Chondrocyte (in vitro differentiated cells): ENCODE measurements around the gene DNAH6. TPM values are rescaled to one million over a fixed set of nuclear protein-coding genes. Genes with fewer than 3 reads are reported as not detected.

Experiments used
- DNase-seq: peaks from one replicate; pipeline ENCODE4 v3.0.0; 2021; ENCODE audit warnings: mixed read lengths, low spot score
- H3K27ac Mint-ChIP-seq: one replicate; pipeline ENCODE4 v1.8.0; 2021; ENCODE audit warnings: mild to moderate bottlenecking, moderate library complexity, mixed read lengths; ENCODE audit not compliant: unreplicated experiment
- H3K27me3 Mint-ChIP-seq: 2 replicates; pipeline ENCODE4 v1.8.0; 2021; ENCODE audit warnings: low read depth, mixed read lengths
- H3K36me3 Mint-ChIP-seq: 2 replicates; pipeline ENCODE4 v1.8.0; 2021; ENCODE audit warnings: low read depth, mixed read lengths
- H3K4me1 Mint-ChIP-seq: 2 replicates; pipeline ENCODE4 v1.8.0; 2021; ENCODE audit warnings: low read depth, mild to moderate bottlenecking, mixed read lengths
- H3K4me3 Mint-ChIP-seq: one replicate; pipeline ENCODE4 v1.8.0; 2021; ENCODE audit warnings: mild to moderate bottlenecking, moderate library complexity, mixed read lengths; ENCODE audit not compliant: unreplicated experiment
- H3K9me3 Mint-ChIP-seq: 2 replicates; pipeline ENCODE4 v1.8.0; 2021; ENCODE audit warnings: low read depth, mixed read lengths
- CTCF ChIP-seq: fragments of 200-600 bp; sonication (generic); IDR thresholded peaks from 2 replicates; pipeline ENCODE4 v1.5.0; 2021; ENCODE audit warnings: antibody characterized with exemption, mild to moderate bottlenecking, moderate library complexity
- total RNA-seq: library from RNA; stranded (reverse); gene quantifications from 3 replicates; pipeline ENCODE4 v1.2.1, GENCODE V29; 2021

Gene DNAH6
- total RNA-seq, 1 donor from 2014 or later, result not detected

GRCh38 chr2:84841577-84841976 is 325.3 kb downstream of the DNAH6 start:
- TF ChIP-seq CTCF, result no peak
- peaks cover 31% of the 10 kb centered on the region for H3K4me1 Mint-ChIP-seq
- peaks cover 1% of the 10 kb centered on the region for H3K9me3 Mint-ChIP-seq
- H3K27me3 Mint-ChIP-seq, result peaks cover 6% of the 10 kb centered on the region
- DNase-seq, result no peak
- H3K4me3 Mint-ChIP-seq, result no peak overlapping the region
- H3K36me3 Mint-ChIP-seq, result peaks cover under 1% of the 10 kb centered on the region
- H3K27ac Mint-ChIP-seq, result no peak overlapping the region

DNA sequence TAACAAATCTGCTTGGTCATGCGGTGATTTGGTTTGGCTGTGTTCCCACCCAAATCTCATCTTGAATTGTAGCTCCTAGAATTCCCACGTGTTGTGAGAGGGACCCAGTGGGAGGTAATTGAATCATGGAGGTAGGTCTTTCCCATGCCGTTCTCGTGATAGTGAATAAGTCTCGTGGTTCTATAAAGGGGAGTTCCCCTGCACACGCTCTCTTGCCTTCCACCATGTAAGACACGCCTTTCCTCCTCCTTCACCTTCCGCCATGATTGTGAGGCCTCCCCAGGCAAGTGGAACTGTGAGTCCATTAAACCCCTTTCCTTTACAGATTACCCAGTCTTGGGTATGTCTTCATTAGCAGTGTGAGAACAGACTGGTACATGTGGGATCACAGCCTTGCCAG is 327.8 kb downstream of the DNAH6 start:
- H3K9me3 Mint-ChIP-seq, result no peaks in the 10 kb centered on the region
- H3K36me3 Mint-ChIP-seq, result no peaks in the 10 kb centered on the region
- no peak overlapping the region for H3K4me3 Mint-ChIP-seq
- H3K27me3 Mint-ChIP-seq, result peaks cover 10% of the 10 kb centered on the region
- DNase-seq, result no peak
- H3K27ac Mint-ChIP-seq, result no peak overlapping the region
- no peak for TF ChIP-seq CTCF
- H3K4me1 Mint-ChIP-seq, result peaks cover 20% of the 10 kb centered on the region

GRCh38 chr2:84846041-84846663 is 329.9 kb downstream of the DNAH6 start:
- Mint-ChIP-seq H3K27ac (no peak overlapping the region), H3K36me3 (no peaks in the 10 kb centered on the region), H3K27me3 (peaks cover 10% of the 10 kb centered on the region), H3K9me3 (no peaks in the 10 kb centered on the region), H3K4me1 (peaks cover 4% of the 10 kb centered on the region), H3K4me3 (no peak overlapping the region)
- DNase-seq, result no peak
- no peak for TF ChIP-seq CTCF

- Mint-ChIP-seq H3K4me3 (no peak overlapping the region), H3K36me3 (no peaks in the 10 kb centered on the region), H3K9me3 (no peaks in the 10 kb centered on the region), H3K27ac (peak overlapping the region; percentile 15), H3K4me1 (peaks cover 4% of the 10 kb centered on the region), H3K27me3 (peaks cover 13% of the 10 kb centered on the region)
- no peak for TF ChIP-seq CTCF
- DNase-seq, result no peak
These were observed 330.4 kb downstream of the DNAH6 start for GRCh38 chr2:84846741-84847142.

DNA sequence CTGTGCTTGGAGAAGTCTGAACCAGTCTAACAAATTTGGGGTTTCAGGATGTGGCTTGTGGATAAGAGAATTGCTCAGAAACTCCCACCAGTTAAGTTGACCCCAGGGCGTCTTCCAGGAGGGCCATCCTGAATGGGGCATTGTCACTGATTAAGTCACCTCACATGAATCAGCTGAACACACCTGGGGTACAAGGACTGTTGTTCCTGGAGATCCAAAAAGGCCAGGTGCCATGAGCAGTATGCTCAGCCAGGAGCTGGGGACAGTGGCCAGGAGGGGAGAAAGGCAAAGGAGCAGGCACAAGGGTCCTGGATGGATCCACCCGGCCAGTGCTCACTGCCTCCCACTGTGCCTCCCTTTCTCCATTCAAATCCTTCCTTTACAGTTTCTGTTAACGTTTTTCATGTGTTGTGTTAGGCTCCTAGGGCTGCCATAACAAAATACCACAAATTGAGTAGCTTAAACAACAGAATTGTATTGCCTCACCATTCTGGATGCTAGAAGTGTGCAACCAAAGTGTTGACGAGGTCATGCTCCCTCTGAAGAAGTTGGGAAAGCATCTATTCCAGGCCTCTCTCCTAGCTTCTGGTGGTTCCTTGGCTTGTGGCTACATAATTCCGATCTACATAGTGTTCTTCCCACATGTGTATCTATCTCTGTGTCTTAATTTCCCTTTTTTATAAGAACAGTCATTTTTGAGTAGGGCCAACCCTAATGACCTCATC is 331.2 kb downstream of the DNAH6 start:
- Mint-ChIP-seq H3K9me3 (no peaks in the 10 kb centered on the region), H3K4me1 (peaks cover 4% of the 10 kb centered on the region), H3K36me3 (no peaks in the 10 kb centered on the region), H3K4me3 (no peak overlapping the region), H3K27me3 (peaks cover 13% of the 10 kb centered on the region), H3K27ac (no peak overlapping the region)
- TF ChIP-seq CTCF, result no peak
- DNase-seq, result no peak
